Measurements from ENCODE around the gene SCML2.

- TF ChIP-seq POLR2A (IDR thresholded peaks at IDR 0.05), result no peak
- no peak for TF ChIP-seq CTCF (IDR thresholded peaks at IDR 0.05)
- no peak for TF ChIP-seq POLR2AphosphoS5 (IDR thresholded peaks at IDR 0.05; ENCODE audit: insufficient read depth in 1 of 2, low read depth in 1 of 2)
Measured at GRCh38 chrX:18272222-18272621, 82.3 kb downstream of the SCML2 start.
